HG03280 (cell line): ENCODE measurements around the gene ELFN1.

Source experiments
- ATAC-seq: cut with Tn5 transposase; IDR thresholded peaks from one replicate; pipeline ENCODE4 v1.9.1; 2021; ENCODE audit warnings: mild to moderate bottlenecking, moderate library complexity; ENCODE audit not compliant: unreplicated experiment

Gene ELFN1

GRCh38 chr7:1738511-1738910 lies 68.4 kb downstream of the ELFN1 start:
- ATAC-seq = no peak

GRCh38 chr7:1738956-1739355 lies 68.9 kb downstream of the ELFN1 start:
- no peak for ATAC-seq

DNA sequence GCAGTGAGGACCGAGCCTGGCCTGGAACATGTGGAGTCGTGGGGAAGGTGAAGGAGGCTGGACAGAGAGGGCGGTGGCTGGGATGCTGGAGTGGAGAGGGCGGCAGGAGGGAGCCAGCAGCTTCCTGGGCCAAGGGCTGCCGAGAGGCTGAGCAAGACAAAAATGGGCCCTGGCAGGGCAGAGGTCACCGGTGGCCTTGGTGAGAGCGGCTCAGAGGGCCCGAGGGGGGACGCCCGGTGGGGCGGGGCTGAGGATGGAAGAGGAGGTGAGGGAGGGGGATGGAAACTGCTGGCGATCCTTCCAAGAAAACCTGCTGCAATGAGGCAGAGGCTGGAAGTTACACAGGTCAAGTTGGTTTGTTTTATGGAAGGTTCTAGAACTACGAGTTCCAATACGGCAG lies 69.5 kb downstream of the ELFN1 start:
- no peak for ATAC-seq

- no peak for ATAC-seq
Measured at GRCh38 chr7:1740214-1740613, 70.1 kb downstream of the ELFN1 start.

DNA sequence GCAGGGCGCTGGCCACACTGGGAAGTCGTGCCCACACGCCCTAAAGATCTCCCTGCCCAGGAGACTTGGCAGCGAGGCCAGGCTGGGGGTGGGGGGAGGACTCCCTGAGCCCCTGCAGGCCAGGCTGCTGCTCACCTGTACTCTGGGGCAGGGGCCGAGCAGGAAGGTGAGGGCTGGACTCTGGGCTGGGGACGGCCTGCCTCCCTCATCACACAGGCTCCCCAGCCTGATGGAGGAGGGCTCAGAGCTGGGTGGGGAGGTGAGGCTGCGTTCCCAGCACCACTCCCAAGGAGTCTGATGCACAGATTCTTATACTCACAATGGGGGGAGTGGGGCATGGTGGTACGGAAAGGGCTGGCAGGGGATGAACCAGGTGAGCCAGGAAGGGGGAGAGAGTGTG lies 71.2 kb downstream of the ELFN1 start:
- no peak for ATAC-seq

DNA sequence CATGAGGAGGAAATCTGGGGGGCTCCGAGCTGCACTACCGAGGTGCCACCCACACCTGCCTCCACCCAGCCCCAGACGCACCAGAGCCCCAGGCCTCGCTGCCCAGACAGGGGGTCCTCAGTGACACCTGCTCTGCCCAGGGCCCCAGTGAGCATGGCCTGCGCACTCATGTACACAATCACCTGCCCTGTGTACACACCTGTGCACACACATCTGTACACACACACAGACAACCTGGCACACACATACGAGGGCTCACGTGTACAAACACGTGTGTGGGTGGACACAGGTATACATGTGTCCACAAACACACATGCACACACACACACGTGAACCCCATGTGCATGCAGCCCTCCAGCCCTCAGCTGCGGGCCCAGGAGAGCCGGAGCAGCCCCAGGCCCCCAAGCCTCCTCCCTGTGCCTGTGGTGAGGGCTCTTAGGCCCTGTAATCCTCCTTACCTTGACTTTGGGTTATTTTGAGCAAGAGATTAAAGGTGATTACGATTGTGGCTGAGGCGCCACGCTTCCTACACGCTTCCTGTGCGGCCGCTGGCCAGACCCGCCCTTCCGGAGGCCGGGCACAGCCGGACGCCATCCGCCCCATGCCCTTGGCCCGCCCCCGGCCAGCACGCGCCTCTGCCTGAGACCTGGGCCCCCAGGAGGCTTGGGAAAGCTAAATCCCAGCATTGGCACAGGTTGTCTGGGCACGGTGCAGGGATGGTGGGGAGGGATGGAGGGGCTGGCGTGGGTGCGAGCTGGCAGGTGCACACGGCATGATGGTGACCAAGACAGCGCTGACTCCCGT lies 71.9 kb downstream of the ELFN1 start:
- ATAC-seq = no peak

DNA sequence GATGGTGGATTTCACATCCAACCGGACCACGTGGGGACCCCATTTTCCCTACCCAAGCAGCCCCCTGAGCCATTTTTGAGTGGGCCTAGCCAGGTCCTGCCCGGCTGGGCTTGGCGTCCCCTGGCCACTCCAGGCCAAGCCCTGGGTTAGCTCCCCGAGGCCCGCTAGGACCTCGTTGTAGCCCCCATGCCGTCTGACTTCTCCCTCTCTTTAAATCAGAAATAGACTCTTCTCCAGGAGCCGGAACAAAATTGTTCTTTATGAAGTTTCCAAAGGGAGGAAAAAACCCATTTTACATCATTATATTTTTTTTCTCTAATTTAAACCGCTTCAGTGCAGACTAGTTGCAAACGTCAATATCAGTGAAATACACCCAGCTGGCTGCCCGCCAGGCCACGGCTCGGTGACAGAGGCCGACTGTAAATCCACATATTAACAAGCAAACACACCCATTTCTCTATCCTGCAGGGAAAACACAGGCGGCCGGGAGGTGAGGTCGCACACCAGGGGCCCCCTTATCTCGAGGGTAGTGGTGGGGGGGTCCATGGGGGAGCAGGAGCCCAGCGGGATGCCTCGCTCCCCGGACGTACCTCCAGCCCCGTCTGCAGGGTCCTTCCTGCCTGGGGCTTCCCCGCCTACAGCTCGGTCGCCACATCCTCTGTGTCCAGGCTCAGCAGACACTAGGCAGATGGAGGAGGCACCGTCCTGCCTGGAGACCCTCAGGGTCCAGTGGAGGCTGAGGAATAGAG lies 72.7 kb downstream of the ELFN1 start:
- no peak for ATAC-seq

DNA sequence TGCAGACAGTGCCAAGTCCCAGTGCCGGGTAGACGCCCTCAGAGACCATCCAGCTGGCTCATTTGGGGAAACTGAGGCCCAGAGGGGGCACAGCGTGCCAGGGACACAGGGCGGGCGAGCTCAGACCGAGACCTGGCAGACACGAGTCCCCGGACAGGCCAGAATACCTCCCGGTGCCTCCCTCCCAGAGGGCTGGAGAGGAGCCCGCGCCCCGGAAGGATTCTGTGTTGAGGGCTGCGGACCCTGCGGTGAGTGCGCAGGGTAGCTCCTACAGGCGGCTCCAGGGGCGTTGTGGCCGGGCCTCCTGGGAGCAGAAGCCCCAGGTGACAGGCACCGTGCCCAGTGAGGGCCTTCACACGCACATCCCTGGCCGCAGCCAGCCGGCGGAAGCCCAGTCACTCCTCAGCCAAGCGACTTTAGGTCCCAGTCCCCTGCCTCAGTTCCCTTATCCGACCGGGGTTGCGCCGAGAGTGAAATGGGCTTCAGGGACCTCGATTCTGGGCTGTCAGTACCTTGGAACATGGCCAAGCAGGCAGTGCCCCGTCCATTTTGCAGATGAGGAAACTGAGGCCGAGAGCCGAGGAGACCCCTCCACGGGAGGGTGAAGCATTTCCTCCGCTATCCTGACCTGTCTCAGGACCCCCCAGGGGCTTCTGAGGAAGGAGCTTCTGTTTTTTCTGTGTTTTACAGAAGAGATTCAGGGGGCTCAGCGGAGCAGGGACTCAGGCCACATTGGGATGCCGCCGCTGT lies 73.6 kb downstream of the ELFN1 start:
- no peak for ATAC-seq

- no peak for ATAC-seq
Measured at GRCh38 chr7:1744296-1745017, 74.4 kb downstream of the ELFN1 start.

GRCh38 chr7:1745018-1745532 lies 75.0 kb downstream of the ELFN1 start:
- no peak for ATAC-seq

- no peak for ATAC-seq
Measured at GRCh38 chr7:1745576-1746490, 75.8 kb downstream of the ELFN1 start.

- ATAC-seq = no peak
Measured at GRCh38 chr7:1746491-1746975, 76.5 kb downstream of the ELFN1 start.

DNA sequence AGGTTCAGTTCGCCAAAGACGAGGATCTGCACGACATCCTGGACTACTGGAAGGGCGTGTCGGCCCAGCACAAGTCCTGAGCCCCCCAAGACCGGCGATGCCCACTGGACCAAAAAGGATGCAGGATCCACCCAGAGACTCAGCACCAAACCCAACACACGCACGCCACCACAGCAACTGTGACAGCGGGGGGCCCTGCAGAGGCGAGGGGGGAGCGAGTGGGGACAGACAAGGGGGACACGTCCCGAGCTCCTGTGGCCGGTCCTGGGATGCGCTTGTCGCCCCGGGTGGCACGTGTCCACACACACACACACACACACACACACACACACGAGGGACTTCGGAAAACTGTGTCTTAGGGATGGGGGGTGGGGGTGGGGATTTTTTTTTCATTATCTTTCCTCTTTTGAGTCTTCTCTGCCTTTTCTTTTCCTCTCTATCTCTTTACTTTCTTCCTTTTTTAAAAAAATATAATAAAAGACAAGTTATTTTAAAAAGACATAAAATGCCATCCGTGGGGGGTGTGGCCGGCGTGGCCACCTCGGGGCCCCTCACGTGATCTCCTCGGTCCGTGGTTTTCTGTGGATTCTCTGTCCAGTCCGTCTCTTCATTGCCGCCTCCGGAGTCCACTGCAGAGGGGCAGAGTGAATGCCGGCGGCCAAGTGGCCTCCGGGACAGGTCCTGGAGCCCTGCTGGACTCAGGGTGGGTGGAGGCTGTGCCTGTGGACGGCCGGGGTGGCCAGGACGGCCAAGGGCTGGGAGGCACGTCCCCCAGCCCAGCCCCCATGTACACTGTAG lies 77.1 kb downstream of the ELFN1 start:
- no peak for ATAC-seq

- ATAC-seq = no peak
Measured at GRCh38 chr7:1748076-1748838, 78.2 kb downstream of the ELFN1 start.

DNA sequence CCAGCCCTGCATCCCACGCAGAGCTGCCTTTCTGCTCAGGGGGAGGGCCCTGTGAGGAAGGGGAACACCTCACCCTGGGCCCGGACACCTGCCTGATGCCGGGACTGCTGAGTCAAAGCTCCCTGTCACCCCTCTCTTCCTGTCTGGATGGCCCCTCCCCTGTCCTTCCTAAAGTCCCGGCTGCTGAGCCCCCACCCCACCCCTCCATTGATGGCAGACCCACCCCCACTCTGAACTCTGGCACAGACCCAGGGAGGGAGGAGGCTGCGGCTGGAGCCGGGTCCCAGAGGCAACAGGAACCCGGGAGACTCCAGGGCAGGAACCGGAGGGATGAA lies 78.7 kb downstream of the ELFN1 start:
- ATAC-seq = no peak

DNA sequence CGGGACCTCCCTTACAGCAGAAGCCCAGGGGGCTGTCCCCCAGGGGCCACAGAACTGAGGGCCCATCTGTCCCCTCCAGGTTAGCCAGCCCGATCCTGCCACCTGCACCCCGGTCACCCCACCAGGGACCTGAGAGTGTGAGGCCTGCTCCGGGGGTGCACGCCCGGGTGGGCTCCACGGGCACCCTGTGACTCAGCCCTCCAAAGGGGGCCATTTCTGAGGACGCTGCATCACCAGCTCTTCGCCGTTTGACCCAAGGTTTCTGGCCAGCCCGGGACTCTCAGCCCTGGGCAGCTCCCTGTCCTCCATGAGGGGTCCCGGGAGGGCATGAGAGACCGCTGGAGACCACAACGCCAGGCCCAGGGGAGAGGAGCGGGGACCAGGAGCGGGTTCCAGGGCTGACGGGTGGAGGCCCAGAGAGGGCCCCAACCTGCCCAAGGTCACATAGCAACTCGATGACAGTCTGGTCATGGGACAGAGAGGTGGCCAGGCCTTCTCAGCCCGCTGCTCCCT lies 79.3 kb downstream of the ELFN1 start:
- no peak for ATAC-seq

GRCh38 chr7:1749864-1750466 lies 79.9 kb downstream of the ELFN1 start:
- no peak for ATAC-seq
